ENCODE data around the gene HTR3C. TPM values are rescaled to one million over a fixed set of nuclear protein-coding genes. Genes with fewer than 3 reads are reported as not detected.

The HTR3C gene
- total RNA-seq, 3 donors from 2014 or later = not detected

DNA sequence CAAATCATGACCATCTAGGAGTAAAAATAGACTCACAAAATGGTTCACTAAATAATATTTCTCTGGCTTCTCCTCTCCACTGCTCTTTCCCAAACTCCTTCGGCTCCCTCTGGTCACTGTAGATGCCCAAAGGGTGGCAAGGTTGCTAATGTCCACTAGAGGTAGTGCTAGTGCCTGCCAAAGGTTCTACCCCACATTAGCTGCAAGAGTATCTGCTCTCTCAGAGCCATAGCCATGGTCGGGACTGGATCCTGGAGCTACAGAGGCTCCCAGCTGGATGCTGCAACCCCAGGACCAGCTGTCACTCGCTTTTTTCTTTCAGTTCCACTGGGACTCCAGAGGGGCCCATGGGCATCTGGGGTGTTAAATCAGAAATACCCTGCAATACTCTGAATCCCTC lies 12.8 kb upstream of the HTR3C start:
- TF ChIP-seq CTCF (IDR thresholded peaks at IDR 0.05) (no peak), POLR2AphosphoS5 (IDR thresholded peaks at IDR 0.05) (no peak), POLR2A (IDR thresholded peaks at IDR 0.05) (no peak)
- Histone ChIP-seq H3K4me3 (no peak overlapping the region), H3K27ac (no peak overlapping the region), H3K36me3 (no peaks in the 10 kb centered on the region), H3K4me1 (no peaks in the 10 kb centered on the region), H3K27me3 (no peaks in the 10 kb centered on the region), H3K9me3 (no peaks in the 10 kb centered on the region)
- DNase-seq (ENCODE audit: low spot score in 2 of 2) = no peak
- intact Hi-C loops (cut with DNase I; ENCODE audit: low total_unique reads) = no loop called here

DNA sequence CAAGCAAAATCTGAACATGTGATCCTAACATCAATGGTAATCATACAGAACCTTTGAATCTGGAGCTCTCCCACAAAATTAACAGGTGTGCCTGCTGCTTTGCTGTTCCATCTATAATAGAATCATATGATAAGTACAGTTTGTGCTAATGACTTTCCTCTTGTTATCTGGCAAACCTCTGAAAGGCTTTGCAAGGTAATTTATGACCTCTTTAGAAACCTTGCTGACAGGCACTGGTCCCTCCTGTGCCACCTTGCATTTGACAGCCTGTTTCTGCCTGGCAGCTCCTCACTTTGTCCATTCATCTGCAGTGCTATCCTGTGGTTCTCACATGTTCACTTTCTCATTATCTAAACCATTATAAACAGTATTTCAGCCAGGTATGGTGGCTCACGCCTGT lies 10.2 kb upstream of the HTR3C start:
- DNase-seq (ENCODE audit: low spot score in 2 of 2) = no peak
- no peaks in the 10 kb centered on the region for H3K9me3 ChIP-seq
- H3K4me3 ChIP-seq = no peak overlapping the region
- H3K4me1 ChIP-seq = no peaks in the 10 kb centered on the region
- intact Hi-C loops (cut with DNase I; ENCODE audit: low total_unique reads) = no loop called here
- TF ChIP-seq POLR2A (IDR thresholded peaks at IDR 0.05) (no peak), POLR2AphosphoS5 (IDR thresholded peaks at IDR 0.05) (no peak), CTCF (IDR thresholded peaks at IDR 0.05) (no peak)
- H3K27ac ChIP-seq = no peak overlapping the region
- no peaks in the 10 kb centered on the region for H3K27me3 ChIP-seq
- H3K36me3 ChIP-seq = no peaks in the 10 kb centered on the region

DNA sequence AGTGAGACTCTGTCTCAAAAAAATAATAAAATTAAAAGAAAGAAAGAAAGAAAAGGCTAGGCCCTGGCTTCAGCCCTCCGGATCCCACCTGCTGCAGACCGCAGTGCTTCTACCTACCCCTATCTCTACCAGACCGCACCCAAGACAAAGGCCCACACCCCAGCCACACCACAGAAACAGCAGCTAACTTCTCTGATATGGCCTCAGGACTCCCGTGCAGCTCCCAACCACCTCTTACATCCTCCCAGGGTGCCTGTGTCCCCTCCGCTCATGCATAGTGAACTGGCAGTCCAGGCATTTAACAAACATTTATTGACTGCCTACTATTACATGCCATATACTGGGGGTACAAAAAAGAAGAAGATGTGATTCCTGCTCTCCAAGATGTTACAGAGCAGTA lies 6.9 kb upstream of the HTR3C start:
- no peak for DNase-seq (ENCODE audit: low spot score in 2 of 2)
- no peak overlapping the region for H3K27ac ChIP-seq
- no peak overlapping the region for H3K4me3 ChIP-seq
- H3K9me3 ChIP-seq = no peaks in the 10 kb centered on the region
- H3K36me3 ChIP-seq = no peaks in the 10 kb centered on the region
- H3K27me3 ChIP-seq = no peaks in the 10 kb centered on the region
- intact Hi-C loops (cut with DNase I; ENCODE audit: low total_unique reads) = no loop called here
- no peaks in the 10 kb centered on the region for H3K4me1 ChIP-seq
- TF ChIP-seq POLR2AphosphoS5 (IDR thresholded peaks at IDR 0.05) (no peak), POLR2A (IDR thresholded peaks at IDR 0.05) (no peak), CTCF (IDR thresholded peaks at IDR 0.05) (no peak)

DNA sequence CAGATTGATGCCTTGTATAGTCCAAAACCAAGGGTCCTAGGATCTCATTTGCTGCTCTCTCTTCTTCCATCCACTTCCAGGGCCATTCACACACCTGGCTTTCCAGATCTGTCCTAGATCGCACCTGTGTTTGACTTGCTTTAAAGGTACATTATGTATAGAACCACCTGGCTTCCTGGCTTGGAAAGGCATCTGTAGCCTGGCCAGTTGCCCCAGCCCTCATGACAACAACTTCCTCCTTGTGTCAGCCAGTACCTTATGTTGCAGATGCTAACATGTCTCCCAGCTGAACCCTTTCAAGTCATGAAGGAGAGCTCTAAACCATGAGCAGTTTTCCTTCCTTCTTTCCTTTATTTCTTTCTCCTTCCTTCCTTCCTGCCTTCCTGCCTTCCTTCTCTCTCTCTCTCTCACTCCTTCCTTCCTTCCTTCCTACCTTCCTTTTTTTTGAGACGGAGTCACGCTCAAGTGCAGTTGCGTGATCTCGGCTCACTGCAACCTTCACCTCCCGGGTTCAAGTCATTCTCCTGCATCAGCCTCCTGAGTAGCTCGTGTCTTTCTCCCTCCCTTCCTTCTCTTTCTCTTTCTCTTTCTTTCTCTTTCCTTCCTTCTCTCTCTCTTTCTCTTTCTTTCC lies 2.5 kb upstream of the HTR3C start:
- Histone ChIP-seq H3K9me3 (no peaks in the 10 kb centered on the region), H3K27me3 (no peaks in the 10 kb centered on the region), H3K27ac (no peak overlapping the region), H3K4me1 (no peaks in the 10 kb centered on the region), H3K4me3 (no peak overlapping the region), H3K36me3 (no peaks in the 10 kb centered on the region)
- intact Hi-C loops (cut with DNase I; ENCODE audit: low total_unique reads) = no loop called here
- no peak for TF ChIP-seq POLR2A (IDR thresholded peaks at IDR 0.05)
- no peak for TF ChIP-seq POLR2AphosphoS5 (IDR thresholded peaks at IDR 0.05)
- DNase-seq (ENCODE audit: low spot score in 2 of 2) = no peak

- no peaks in the 10 kb centered on the region for H3K9me3 ChIP-seq
- H3K27me3 ChIP-seq = no peaks in the 10 kb centered on the region
- no peak for DNase-seq (ENCODE audit: low spot score in 2 of 2)
- TF ChIP-seq POLR2AphosphoS5 (IDR thresholded peaks at IDR 0.05) = no peak
- no peak for TF ChIP-seq POLR2A (IDR thresholded peaks at IDR 0.05)
- TF ChIP-seq CTCF (IDR thresholded peaks at IDR 0.05) = no peak
- no peak overlapping the region for H3K4me3 ChIP-seq
- H3K36me3 ChIP-seq = no peaks in the 10 kb centered on the region
- intact Hi-C loops (cut with DNase I; ENCODE audit: low total_unique reads) = no loop called here
- no peak overlapping the region for H3K27ac ChIP-seq
- no peaks in the 10 kb centered on the region for H3K4me1 ChIP-seq
Measured at GRCh38 chr3:184058029-184058428, 5.2 kb downstream of the HTR3C start.

- TF ChIP-seq CTCF (IDR thresholded peaks at IDR 0.05) = no peak
- TF ChIP-seq POLR2AphosphoS5 (IDR thresholded peaks at IDR 0.05) = no peak
- TF ChIP-seq POLR2A (IDR thresholded peaks at IDR 0.05) = no peak
- Histone ChIP-seq H3K27ac (no peak overlapping the region), H3K36me3 (no peaks in the 10 kb centered on the region), H3K4me1 (no peaks in the 10 kb centered on the region), H3K9me3 (no peaks in the 10 kb centered on the region), H3K4me3 (no peak overlapping the region), H3K27me3 (no peaks in the 10 kb centered on the region)
- intact Hi-C loops (cut with DNase I; ENCODE audit: low total_unique reads) = no loop called here
- no peak for DNase-seq (ENCODE audit: low spot score in 2 of 2)
Measured at GRCh38 chr3:184059424-184059823, 6.6 kb downstream of the HTR3C start.
